HG02610 (cell line): ENCODE data around the gene GPRC5C.
"Not testable (repeated sequence)": the region's sequence is repeated elsewhere in the genome, so short reads cannot be mapped to it uniquely, and the experiment has no call there.

Experiments
- ATAC-seq: cut with Tn5 transposase; IDR thresholded peaks from one replicate; pipeline ENCODE4 v1.9.1; 2021; ENCODE audit warnings: mild to moderate bottlenecking, moderate library complexity; ENCODE audit not compliant: unreplicated experiment

Gene GPRC5C

DNA sequence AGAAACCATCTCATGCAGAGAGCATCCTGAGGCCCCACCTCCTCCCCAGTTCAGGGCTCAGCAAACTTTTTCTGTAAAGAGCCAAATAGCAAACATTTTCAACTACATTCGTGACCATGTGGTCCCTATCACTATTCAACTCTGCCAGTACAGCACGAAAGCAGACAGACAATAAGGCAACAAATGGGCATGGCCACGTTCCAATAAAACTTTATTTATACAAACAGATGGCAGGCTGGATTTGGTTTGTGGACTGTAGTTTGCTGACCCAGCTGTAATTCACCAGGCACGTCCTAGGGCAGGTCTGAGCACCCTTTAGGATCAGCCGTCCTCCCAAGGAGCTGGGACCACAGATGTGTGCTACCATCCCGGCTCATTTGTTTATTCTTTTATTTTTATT is 27.1 kb upstream of the GPRC5C start:
- ATAC-seq = no peak

- ATAC-seq = not testable (repeated sequence)
These were observed 26.6 kb upstream of the GPRC5C start for GRCh38 chr17:74405311-74405710.

DNA sequence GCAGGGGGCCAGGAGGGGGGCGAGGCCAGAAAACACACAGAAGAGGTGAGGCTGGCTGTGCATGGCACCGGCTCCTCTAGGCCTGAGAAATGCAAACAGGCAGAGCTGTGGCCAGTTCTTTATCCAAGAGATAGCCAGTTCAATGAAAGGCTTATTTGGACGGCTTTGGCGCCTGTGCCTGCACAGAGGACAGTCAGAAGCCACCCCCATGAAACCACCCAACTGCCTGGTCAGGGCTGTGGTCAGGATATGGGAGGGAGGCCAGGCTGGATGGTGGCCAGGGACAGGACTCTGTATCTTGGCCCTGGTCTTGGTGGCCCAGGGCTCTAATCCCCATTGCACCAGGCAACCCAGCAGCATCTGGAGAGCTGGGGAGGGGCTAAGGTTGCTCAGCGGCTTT is 24.5 kb upstream of the GPRC5C start:
- no peak for ATAC-seq

DNA sequence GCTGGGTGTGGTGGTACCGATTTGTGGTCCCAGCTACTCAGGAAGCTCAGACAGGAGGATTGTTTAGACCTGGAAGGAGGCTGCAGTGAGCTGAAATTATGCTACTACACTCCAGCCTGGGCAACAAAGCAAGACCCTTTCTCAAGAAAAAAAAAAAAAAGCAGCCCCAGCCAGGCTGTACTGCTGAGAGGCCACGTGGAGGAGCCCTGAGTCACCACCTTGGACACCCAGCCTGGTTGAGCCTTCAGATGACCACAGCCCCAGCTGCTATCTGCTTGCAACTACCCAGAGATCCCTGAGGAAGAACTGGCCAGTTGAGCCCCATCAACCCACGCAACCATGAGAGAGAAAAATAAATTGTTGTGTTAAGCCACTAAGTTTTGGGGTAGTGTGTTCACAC is 23.6 kb upstream of the GPRC5C start:
- ATAC-seq = no peak

- no peak for ATAC-seq
These were observed 23.1 kb upstream of the GPRC5C start for GRCh38 chr17:74408815-74409214.

DNA sequence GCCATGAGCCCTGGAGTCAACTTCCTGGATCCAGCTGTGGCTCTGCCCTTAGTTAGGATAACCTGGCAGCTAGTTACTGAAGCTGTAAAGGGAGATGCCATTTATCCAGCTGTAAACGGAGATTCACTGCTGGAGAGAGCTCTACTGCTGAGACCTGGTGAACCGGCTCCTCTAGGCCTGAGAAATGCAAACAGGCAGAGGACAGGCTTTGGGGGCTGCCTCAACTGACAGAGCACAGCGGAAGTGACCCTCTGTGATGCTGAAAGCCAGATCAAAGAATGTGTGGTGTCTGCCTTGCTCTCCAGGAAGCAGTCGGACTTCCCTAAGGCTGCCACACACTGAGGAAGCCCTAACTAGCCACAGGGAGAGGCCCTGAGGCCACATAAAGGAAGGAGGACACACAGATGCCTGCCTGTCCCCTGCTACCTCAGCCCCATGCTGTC is 21.9 kb upstream of the GPRC5C start:
- ATAC-seq = no peak

DNA sequence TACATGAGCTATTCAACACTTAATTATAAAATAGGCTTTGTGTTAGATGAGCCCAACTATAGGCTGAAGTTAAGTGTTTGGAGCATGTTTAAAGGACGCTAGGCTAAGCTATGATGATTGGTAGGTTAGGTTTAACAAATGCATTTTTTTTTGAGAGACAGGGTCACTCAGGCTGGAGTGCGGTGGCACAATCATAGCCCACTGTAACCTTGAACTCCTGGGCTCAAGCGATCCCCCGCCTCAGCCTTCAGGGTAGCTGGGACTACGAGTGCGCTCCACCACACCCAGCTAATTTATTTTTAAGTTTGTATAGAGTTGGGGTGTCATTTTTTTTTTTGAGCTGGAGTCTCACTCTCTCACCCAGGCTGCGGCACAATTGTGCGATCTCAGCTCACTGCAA is 19.3 kb upstream of the GPRC5C start:
- ATAC-seq = no peak

DNA sequence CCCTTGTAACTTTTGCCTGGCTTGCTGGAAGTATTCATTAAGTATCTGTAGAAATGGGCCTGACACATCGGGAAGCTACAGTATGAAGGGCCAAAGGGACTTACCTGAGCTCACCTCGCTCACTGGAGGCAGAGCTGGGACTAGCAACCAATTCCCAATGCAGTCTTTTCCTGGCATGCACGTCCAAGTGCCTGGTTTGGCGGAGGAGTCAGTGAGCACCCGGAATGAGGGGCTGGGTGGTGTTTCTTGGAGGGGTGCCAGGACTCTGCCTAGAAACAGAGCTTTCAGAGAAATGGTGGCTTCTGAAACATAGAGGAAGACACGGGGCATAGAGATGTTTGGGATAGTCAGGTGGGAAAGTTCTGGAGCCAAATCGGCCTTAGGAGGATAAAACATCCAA is 18.4 kb upstream of the GPRC5C start:
- ATAC-seq = no peak

- no peak for ATAC-seq
These were observed 17.4 kb upstream of the GPRC5C start for GRCh38 chr17:74414510-74414909.

DNA sequence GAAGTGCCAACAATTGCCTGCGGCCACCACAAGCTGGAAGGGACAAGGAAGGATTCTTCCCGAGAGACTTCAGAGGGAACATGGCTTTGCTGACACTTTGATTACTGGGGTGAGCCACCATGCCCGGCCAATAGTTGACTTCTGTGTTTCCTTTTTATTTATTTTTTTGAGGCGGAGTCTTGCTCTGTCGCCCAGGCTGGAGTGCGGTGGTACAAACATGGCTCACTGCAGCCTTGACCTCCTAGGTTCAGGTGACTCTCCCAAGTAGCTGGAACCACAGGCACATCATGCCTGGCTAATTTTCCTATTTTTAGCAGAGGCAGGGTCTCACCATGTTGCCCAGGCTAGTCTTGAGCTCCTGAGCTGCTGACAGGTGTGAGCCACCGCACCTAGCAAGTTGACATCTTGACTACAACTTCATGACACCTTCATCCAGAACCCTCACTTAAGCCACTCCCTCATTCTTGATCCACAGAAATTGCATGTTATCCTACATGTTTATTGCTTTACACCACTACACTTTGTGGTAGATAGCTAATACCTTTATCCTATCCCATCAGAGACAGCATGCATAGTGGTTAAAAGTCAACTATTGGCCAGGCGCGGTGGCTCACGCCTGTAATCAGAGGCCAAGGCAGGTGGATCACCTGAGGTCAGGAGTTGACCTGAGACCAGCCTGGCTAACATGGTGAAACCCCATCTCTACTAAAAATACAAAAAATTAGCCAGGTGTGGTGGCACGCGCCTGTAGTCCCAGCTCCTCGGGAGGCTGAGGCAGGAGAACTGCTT is 16.1 kb upstream of the GPRC5C start:
- ATAC-seq = no peak

DNA sequence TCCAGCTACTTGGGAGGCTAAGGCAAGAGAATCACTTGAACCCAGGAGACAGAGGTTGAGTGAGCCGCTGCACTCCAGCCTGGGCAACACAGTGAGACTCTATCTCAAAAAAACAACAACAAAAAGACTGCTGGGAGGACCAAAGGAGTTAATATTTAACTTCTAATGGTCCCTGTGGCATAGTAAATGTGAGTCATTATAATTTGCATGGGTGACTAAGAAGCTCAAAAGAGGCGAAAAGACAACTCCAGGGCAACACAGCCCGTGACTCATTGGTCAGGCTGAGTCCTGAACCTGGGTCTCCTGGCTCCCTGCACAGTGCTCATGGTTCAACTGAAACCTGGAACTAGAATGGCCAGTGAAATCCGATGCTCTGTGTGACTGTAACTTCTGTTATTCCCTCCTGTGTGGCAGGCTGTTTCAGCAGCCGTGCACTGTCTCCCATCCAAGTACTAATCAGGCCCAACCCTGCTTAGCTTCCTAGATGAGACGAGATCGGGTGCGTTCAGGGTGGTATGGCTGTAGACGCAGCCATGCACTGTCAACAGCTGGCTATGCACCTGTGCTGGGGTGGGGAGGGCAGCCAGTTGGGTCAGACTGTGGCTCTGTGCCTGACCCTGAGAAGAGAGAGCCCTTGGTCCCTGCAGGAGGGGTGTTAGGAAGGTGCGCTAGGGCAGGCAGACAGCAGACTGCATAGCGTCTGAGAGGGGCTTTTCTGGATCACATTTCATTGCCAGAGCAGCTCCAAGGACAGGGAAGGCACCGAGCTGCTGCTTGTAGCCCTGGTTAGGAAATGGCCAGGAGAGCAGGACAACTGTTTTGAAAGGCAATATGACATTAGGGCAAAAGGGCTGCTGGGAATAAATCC is 14.5 kb upstream of the GPRC5C start:
- ATAC-seq = peak; percentile 86

DNA sequence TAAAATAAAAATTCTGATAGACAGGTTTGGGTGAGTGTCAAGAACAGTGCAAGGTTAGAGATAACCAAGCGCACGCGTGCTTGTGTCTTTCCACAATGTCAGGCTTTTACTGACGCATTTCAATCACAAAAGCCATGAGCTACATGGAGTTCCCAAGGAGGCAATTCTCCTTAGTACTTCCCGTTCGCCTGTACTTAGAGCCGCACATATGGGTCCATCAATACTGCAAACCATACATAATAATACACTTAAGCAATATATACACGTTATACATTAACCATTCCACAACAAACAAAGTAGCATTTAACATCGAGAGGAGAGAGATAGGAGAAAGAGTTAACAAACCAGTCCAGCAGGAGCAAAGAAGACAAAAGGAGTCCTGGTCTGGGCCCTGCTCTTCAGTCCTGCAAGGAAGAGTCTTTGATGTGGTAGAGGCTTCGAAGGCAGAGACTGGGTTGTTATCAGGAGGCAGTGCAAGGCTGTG is 11.9 kb upstream of the GPRC5C start:
- ATAC-seq = no peak

GRCh38 chr17:74424117-74424516 is 7.8 kb upstream of the GPRC5C start:
- ATAC-seq = no peak

DNA sequence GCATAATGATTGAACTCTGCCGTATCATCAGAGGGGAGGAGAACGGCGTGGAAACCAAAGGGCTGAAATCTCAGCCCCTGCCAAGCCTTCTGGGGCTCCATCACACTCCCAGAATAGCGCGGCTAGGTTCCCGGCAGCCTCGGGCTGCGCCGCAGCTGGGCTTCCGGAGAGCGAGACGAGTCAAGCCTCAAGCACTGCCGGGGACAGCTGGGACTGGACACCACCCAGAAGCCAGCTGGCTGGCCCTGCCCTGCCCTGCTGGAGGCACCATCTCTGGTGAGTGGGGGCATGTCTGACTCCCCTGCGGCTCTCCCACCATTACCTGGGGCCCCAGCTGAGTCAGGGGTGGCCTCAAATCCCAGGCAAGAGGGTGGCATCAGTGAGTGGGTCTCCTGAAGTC is 7.2 kb upstream of the GPRC5C start:
- ATAC-seq = no peak

DNA sequence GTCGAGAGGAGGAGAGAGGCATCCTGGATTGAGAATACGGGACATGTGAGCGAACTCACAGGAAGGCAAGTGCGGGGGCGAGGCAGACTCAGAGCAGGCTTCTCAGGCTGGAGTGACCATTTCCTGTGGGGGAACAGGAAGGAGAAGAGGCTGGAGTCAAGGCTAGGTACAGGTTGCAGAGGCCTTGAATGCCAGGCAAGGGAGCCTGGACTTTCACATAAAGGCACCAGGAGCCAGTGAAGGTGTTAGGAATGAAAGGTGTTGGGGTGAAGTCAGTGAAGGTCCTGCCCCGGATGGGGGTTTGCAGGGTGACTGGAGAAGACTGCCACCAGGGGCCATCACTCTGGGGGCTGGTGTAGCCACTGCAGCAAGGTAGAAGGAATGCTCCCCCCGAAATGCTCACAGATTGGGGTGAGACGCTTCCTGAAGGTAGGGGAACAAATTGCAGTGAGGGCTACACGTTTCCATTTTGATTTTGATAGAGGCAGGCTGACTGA is 5.3 kb upstream of the GPRC5C start:
- ATAC-seq = no peak

GRCh38 chr17:74427048-74427762 is 4.7 kb upstream of the GPRC5C start:
- no peak for ATAC-seq

GRCh38 chr17:74427763-74428153 is 4.1 kb upstream of the GPRC5C start:
- no peak for ATAC-seq

- peak; percentile 41 for ATAC-seq
These were observed 2.1 kb upstream of the GPRC5C start for GRCh38 chr17:74429604-74430384.

GRCh38 chr17:74430385-74430705 is 1.5 kb upstream of the GPRC5C start:
- no peak for ATAC-seq
